Measurements from ENCODE around the gene FEM1C. TPM values are rescaled to one million over a fixed set of nuclear protein-coding genes. Genes with fewer than 3 reads are reported as not detected.

FEM1C gene
- 10 to 100 TPM; 32.0 to 73.9 (median 44.7) TPM for total RNA-seq

- TF ChIP-seq CTCF (IDR thresholded peaks at IDR 0.05) (no peak), POLR2A (IDR thresholded peaks at IDR 0.05) (peak; percentile 99), EP300 (IDR thresholded peaks at IDR 0.05) (no peak), POLR2AphosphoS5 (IDR thresholded peaks at IDR 0.05) (peak; percentile 100)
- peaks cover 0 to 27% (median under 1%) of the 10 kb centered on the region in 3 donors for H3K4me1 ChIP-seq
- H3K27ac ChIP-seq = peak within 1 kb of the TSS; percentile 86 to 100 (median 99)
- peak within 1 kb of the TSS; percentile 58 to 89 for H3K4me3 ChIP-seq
- 4% methylated on average over 13 of the region's 82 CpGs; no CpG with 5 or more reads in 1 of the 2 donors for WGBS, 2 donors (ENCODE audit: low coverage in 1 of 2)
- H3K27me3 ChIP-seq = no peaks in the 10 kb centered on the region
- H3K36me3 ChIP-seq = no peaks in the 10 kb centered on the region
- peak; percentile 99 for ATAC-seq
- H3K9me3 ChIP-seq = peaks cover 0 to 7% (median 0%) of the 10 kb centered on the region in 3 donors
Measured at GRCh38 chr5:115544436-115545350, at the start of gene FEM1C. FEM1C (minus strand) TSS chr5:115544775; CDS start chr5:115543493, 1,282 bp downstream.

GRCh38 chr5:115589043-115589442 lies 44.5 kb upstream of the FEM1C start:
- H3K36me3 ChIP-seq = no peaks in the 10 kb centered on the region
- no peaks in the 10 kb centered on the region for H3K27me3 ChIP-seq
- peaks cover 0 to 20% (median 4%) of the 10 kb centered on the region in 3 donors for H3K4me1 ChIP-seq
- TF ChIP-seq CTCF (IDR thresholded peaks at IDR 0.05) (no peak), EP300 (IDR thresholded peaks at IDR 0.05) (no peak), POLR2AphosphoS5 (IDR thresholded peaks at IDR 0.05) (no peak), POLR2A (IDR thresholded peaks at IDR 0.05) (no peak)
- ATAC-seq = no peak
- no peak overlapping the region for H3K27ac ChIP-seq
- H3K9me3 ChIP-seq = no peaks in the 10 kb centered on the region
- H3K4me3 ChIP-seq = no peak overlapping the region
- WGBS, 2 donors (ENCODE audit: low coverage in 1 of 2) = 23 to 40% methylated on average over 3 of the region's 3 CpGs

- 43 to 68% methylated on average over 4 of the region's 4 CpGs for WGBS, 2 donors (ENCODE audit: low coverage in 1 of 2)
- Histone ChIP-seq H3K4me1 (peaks cover 0 to 20% (median 4%) of the 10 kb centered on the region in 3 donors), H3K4me3 (no peak overlapping the region), H3K27me3 (no peaks in the 10 kb centered on the region), H3K36me3 (no peaks in the 10 kb centered on the region), H3K9me3 (no peaks in the 10 kb centered on the region), H3K27ac (no peak overlapping the region)
- ATAC-seq = no peak
- TF ChIP-seq CTCF (IDR thresholded peaks at IDR 0.05) (no peak), POLR2AphosphoS5 (IDR thresholded peaks at IDR 0.05) (no peak), EP300 (IDR thresholded peaks at IDR 0.05) (no peak), POLR2A (IDR thresholded peaks at IDR 0.05) (no peak)
Measured at GRCh38 chr5:115588640-115589039, 44.1 kb upstream of the FEM1C start.

GRCh38 chr5:115586525-115587146 lies 42.1 kb upstream of the FEM1C start:
- Histone ChIP-seq H3K9me3 (no peaks in the 10 kb centered on the region), H3K4me1 (peaks cover 0 to 20% (median 4%) of the 10 kb centered on the region in 3 donors), H3K36me3 (no peaks in the 10 kb centered on the region), H3K27ac (no peak overlapping the region), H3K4me3 (no peak overlapping the region), H3K27me3 (no peaks in the 10 kb centered on the region)
- TF ChIP-seq CTCF (IDR thresholded peaks at IDR 0.05) (peak; percentile 48 to 61 (median 55)), EP300 (IDR thresholded peaks at IDR 0.05) (no peak), POLR2AphosphoS5 (IDR thresholded peaks at IDR 0.05) (no peak), POLR2A (IDR thresholded peaks at IDR 0.05) (no peak)
- ATAC-seq = no peak
- WGBS, 2 donors (ENCODE audit: low coverage in 1 of 2) = 42 to 43% methylated on average over 6 of the region's 6 CpGs

Measured in gastroesophageal sphincter (tissue), 4 donors.